Esophagus muscularis mucosa (tissue), 4 donors: ENCODE data around the gene ARAP1. TPM values are rescaled to one million over a fixed set of nuclear protein-coding genes. Genes with fewer than 3 reads are reported as not detected.
A peak's percentile ranks its signal among the peaks of the same experiment; 100 is the strongest.

Source experiments
- DNase-seq: peaks from one replicate; pipeline ENCODE4 v3.0.0-alpha.2; 2017; ENCODE audit errors: extremely low spot score
- H3K27ac ChIP-seq, 4 donors: fragments of 200-600 bp; sonication (generic); replicated peaks in 1 of 4; 1 replicate in 3 of 4; 2 replicates in 1 of 4; pipeline ENCODE4 v1.5.1; 2016 to 2019; ENCODE audit warnings: mild to moderate bottlenecking in 1 of 4
- H3K27me3 ChIP-seq, 4 donors: fragments of 200-600 bp; sonication (generic); one replicate each; pipeline versions ENCODE4 v1.5.1 to v1.6.0; 2016 to 2019
- H3K36me3 ChIP-seq, 4 donors: fragments of 200-600 bp; sonication (generic); one replicate each; pipeline ENCODE4 v1.5.1; 2016 to 2019
- H3K4me1 ChIP-seq, 4 donors: fragments of 200-600 bp; sonication (generic); one replicate each; pipeline ENCODE4 v1.5.1; 2016 to 2019
- H3K4me3 ChIP-seq, 4 donors: fragments of 200-600 bp; sonication (generic); 1 replicate in 2 of 4; 2 replicates in 2 of 4; pipeline ENCODE4 v1.5.1; 2016 to 2019; ENCODE audit warnings: mild to moderate bottlenecking in 4 of 4, moderate library complexity in 1 of 4
- H3K9me3 ChIP-seq, 4 donors: fragments of 200-600 bp; sonication (generic); 1 replicate in 3 of 4; 2 replicates in 1 of 4; pipeline ENCODE4 v1.5.1; 2016 to 2019
- CTCF ChIP-seq, 3 experiments: fragments of 200-600 bp in 2 of 3; fragments of 450-650 bp in 1 of 3; sonication (generic) in 2 of 3; IDR thresholded peaks; one replicate each; pipeline ENCODE4 v1.5.1; 2017 to 2019; ENCODE audit warnings: antibody characterized with exemption in 3 of 3, mild to moderate bottlenecking in 2 of 3, moderate library complexity in 1 of 3
- EP300 ChIP-seq: sonication (generic); formaldehyde crosslinking; IDR thresholded peaks from one replicate; pipeline ENCODE4 v1.6.1; 2017; ENCODE audit warnings: antibody characterized with exemption
- POLR2A ChIP-seq: fragments of 450-650 bp; IDR thresholded peaks from one replicate; pipeline ENCODE4 v1.6.1; 2017; ENCODE audit warnings: antibody characterized with exemption, moderate library complexity, mild to moderate bottlenecking, low read depth
- POLR2AphosphoS5 ChIP-seq, 2 donors: sonication (generic); formaldehyde crosslinking; IDR thresholded peaks; one replicate each; pipeline ENCODE4 v1.6.1; 2017; ENCODE audit warnings: antibody characterized with exemption in 2 of 2
- WGBS: methylation state at CpG from one replicate; pipeline ENCODE4 v1.1.5; 2018; 5-methylcytosine and 5-hydroxymethylcytosine counted together
- intact Hi-C: fragments of 100-400 bp; cut with DNase I; formaldehyde crosslinking; loops from one replicate; pipeline ENCODE4 v1.15.1; 2023
- total RNA-seq, 4 donors: library from RNA; depleted of rRNA; stranded (reverse); fragments of >200 nt; gene quantifications; one replicate each; pipeline versions ENCODE4 v1.1.0 to v1.2.1, GENCODE V29; 2016

Gene ARAP1
- total RNA-seq, 4 donors from 2014 or later, result 83.7 to 115 (median 110) TPM

GRCh38 chr11:72782081-72782920, 30.1 kb upstream of the ARAP1 start:
- intact Hi-C loops, result no loop called here
- 62% methylated on average over 13 of the region's 14 CpGs for WGBS
- Histone ChIP-seq H3K36me3 (no peaks in the 10 kb centered on the region), H3K27ac (peak overlapping the region in 2 of 4 donors; percentile 65 to 68), H3K4me3 (peak overlapping the region; percentile 74 to 89 (median 84)), H3K9me3 (no peaks in the 10 kb centered on the region), H3K27me3 (no peaks in the 10 kb centered on the region), H3K4me1 (peaks cover 21 to 49% (median 45%) of the 10 kb centered on the region in 4 donors)
- TF ChIP-seq POLR2A, result no peak
- no peak for TF ChIP-seq POLR2AphosphoS5 (IDR thresholded peaks at IDR 0.05)
- TF ChIP-seq CTCF (IDR thresholded peaks at IDR 0.05), result no peak
- no peak for TF ChIP-seq EP300
- no peak for DNase-seq

GRCh38 chr11:72781313-72782080, 29.3 kb upstream of the ARAP1 start:
- Histone ChIP-seq H3K4me1 (peaks cover 29 to 55% (median 49%) of the 10 kb centered on the region in 4 donors), H3K4me3 (peak overlapping the region; percentile 74 to 89 (median 84)), H3K9me3 (no peaks in the 10 kb centered on the region), H3K36me3 (peaks cover 0 to 5% (median 0%) of the 10 kb centered on the region in 4 donors), H3K27ac (peak overlapping the region; percentile 39 to 68 (median 60)), H3K27me3 (no peaks in the 10 kb centered on the region)
- no peak for DNase-seq
- intact Hi-C loops, result no loop called here
- WGBS, result 0% methylated on average over 2 of the region's 89 CpGs
- TF ChIP-seq CTCF (IDR thresholded peaks at IDR 0.05) (no peak), POLR2AphosphoS5 (IDR thresholded peaks at IDR 0.05) (no peak), EP300 (no peak), POLR2A (no peak)

GRCh38 chr11:72781063-72781312, 28.8 kb upstream of the ARAP1 start:
- intact Hi-C loops, result no loop called here
- no peak for TF ChIP-seq POLR2A
- DNase-seq, result no peak
- Histone ChIP-seq H3K4me1 (peaks cover 30 to 58% (median 49%) of the 10 kb centered on the region in 4 donors), H3K9me3 (no peaks in the 10 kb centered on the region), H3K4me3 (peak overlapping the region; percentile 74 to 89 (median 84)), H3K27ac (peak overlapping the region; percentile 39 to 68 (median 60)), H3K27me3 (no peaks in the 10 kb centered on the region), H3K36me3 (peaks cover 0 to 5% (median 0%) of the 10 kb centered on the region in 4 donors)
- WGBS, result 37% methylated on average over 6 of the region's 17 CpGs

GRCh38 chr11:72780296-72781062, 28.3 kb upstream of the ARAP1 start:
- peaks cover 0 to 5% (median 0%) of the 10 kb centered on the region in 4 donors for H3K36me3 ChIP-seq
- no peak for TF ChIP-seq POLR2AphosphoS5 (IDR thresholded peaks at IDR 0.05)
- H3K27ac ChIP-seq, result peak overlapping the region in 3 of 4 donors; percentile 39 to 68 (median 55)
- peaks cover 30 to 58% (median 49%) of the 10 kb centered on the region in 4 donors for H3K4me1 ChIP-seq
- no peak for DNase-seq
- H3K4me3 ChIP-seq, result peak overlapping the region; percentile 74 to 89 (median 84)
- H3K9me3 ChIP-seq, result no peaks in the 10 kb centered on the region
- WGBS, result 100% methylated on average over 3 of the region's 10 CpGs
- intact Hi-C loops, result no loop called here
- no peaks in the 10 kb centered on the region for H3K27me3 ChIP-seq

- Histone ChIP-seq H3K4me1 (peaks cover 30 to 64% (median 49%) of the 10 kb centered on the region in 4 donors), H3K36me3 (peaks cover 0 to 5% (median 0%) of the 10 kb centered on the region in 4 donors), H3K27me3 (no peaks in the 10 kb centered on the region), H3K4me3 (peak overlapping the region in 1 of 4 donors; percentile 81), H3K27ac (no peak overlapping the region), H3K9me3 (no peaks in the 10 kb centered on the region)
- no peak for DNase-seq
- WGBS, result 87% methylated on average over 4 of the region's 4 CpGs
- intact Hi-C loops, result no loop called here
- TF ChIP-seq POLR2A (no peak), POLR2AphosphoS5 (IDR thresholded peaks at IDR 0.05) (no peak), CTCF (IDR thresholded peaks at IDR 0.05) (no peak), EP300 (no peak)
Observed at GRCh38 chr11:72779495-72780128, 27.4 kb upstream of the ARAP1 start.
